ENCODE results near the gene ZACN.

The ZACN gene

DNA sequence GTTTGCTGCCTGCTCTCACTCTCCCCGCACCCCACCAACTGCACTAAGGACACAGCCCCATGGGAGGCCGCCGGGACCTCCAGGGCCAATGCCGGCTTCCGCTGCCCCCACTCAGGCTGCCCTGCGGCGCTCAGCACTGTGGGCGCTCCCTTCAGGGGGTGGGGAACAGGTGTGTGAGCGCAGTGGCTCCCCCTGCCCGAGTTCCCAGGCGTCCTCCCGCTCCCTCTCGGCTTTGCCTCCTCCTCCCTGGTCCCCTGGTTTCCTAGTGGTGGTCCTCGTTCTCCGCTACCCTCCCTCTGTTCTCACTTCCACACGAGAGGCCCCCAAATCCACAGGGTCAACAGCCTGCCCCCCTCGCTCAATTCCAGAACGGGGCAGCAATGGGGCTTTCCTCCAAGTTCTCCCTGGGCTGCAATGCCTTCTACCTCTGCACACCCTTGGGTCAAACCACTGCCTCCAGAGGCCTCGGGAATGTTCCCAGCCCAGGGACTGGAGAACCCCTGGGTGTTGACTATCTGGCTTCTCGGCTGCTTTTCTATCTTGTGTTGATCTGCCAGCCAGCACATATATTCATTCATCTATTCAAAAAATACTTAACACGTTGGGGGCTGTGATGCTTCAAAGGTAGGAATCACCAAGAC, 52.2 kb downstream of the ZACN start:
- DNase-seq (ENCODE audit: low spot score) (no peak), FAIRE-seq (no peak)

DNA sequence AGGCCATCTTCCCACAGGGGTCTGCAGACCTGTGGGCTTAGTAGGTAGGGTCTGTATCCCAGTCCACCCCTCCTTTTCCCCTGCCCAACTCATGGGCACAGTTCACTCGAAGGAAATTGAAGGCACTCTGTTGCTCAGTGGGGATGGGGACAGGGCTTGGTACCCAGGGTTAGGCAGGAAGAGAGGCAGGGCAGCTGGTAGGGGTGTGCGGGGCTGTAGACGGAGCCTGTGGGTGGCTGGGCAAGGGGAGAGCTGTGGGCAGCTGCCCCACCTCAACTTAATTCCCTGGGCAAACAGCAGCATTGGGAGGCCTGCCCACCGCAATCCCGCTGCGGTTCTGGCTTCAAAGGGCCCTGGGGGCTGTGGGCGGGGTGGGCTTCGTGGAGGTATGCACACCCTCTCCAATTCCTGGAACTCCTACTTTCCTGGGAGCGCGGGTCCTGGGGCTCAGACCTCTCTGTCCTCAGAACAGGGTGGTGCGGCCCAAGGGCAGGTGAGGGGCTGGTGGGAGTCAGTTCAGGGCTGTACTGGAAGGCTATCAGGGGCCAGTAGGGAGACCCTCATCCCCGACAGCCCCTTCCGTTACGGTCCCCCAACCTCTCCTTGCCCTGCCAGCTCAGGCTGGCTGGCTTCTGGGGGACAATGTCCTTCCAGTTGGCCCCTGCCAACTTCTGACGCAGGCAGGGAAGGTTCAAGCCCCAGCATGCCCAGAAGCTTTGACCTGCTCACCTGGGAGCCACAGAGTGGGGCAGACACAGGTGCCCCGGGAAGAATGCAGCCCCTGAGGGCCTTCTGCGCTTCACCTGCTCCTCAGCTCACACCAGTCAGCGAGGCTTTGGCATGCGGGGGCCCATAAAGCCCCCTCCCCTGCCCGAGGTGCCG, 53.0 kb downstream of the ZACN start:
- FAIRE-seq (no peak), DNase-seq (ENCODE audit: low spot score) (no peak)
